HTERT RPE-1 (cell line): ENCODE results near the gene APOBEC3B.
"Not testable (repeated sequence)": the region's sequence is repeated elsewhere in the genome, so short reads cannot be mapped to it uniquely, and the experiment has no call there.

Experiments
- in situ Hi-C: fragments of 300-500 bp; cut with MboI; formaldehyde crosslinking; loops from 4 replicates; pipeline ENCODE4 v1.14.3; 2020; ENCODE audit warnings: low sequenced_read_pairs

The APOBEC3B gene

DNA sequence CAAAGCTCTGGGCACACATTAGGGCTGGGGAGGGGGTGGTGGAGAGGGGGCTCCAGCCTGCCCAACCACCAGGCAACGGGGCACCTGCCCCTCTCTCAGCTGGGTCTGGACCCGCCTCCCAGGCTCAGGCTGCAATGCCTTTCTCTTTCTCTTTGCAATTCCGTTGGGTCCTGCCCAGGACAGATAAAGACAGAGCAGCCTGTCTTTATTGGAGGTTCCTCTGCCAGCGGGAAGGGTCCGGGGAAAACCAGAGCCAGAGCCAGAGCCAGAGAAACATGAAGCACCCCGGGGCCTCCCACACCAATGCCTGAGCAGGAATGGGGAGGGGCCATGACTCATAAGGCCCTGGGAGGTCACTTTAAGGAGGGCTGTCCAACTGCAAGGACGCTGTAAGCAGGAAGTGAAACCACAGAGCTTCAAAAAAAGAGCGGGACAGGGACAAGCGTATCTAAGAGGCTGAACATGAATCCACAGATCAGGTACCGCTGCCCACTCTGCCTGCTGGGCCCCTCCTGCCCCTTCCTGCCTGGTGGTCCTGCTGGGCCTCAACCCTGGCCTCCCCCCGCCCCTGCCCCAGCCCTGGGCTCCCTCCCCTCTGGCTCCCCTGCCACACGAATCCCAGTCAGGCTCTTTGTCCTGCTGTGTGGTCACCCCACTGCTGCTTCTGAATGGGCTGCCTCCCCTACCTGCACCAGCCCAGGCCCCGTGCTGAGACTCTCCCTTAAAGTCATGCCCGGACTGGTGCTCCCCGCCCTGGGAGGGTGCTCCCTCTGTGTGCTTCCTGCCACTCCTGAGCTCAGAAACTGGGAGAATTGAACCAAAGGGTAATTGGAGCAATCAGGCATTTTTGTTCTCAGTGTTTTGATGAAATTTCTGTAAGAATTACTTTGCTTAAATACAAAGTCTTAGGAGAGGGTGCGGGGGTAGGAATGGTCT, at the start of gene APOBEC3B:
TSS of gene APOBEC3B (plus strand) at position 356 of the 936 bp plus-strand sequence. CDS start at position 463, 107 bp downstream.
- in situ Hi-C loops, result no loop called here

DNA sequence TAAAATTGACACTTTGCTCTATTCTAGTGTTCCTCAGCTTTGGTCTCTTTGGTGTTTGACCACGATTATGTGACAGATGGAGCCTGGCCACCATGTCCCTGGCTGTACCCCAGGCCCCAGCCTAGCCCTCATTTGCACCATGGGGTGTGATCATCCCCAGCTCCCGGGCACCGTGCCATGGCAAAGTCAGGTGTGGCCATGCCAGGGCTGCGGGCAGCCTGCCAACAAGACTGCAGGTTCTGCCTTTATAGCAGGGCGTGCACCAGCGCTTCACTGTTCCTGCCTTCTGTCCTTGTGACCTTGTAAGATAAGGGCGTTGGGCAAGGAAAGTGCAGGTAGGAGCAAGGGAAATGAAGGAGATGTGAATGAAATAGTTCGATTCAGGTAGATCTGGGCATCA, 47.1 kb upstream of the APOBEC3B start:
- in situ Hi-C loops, result no loop called here

DNA sequence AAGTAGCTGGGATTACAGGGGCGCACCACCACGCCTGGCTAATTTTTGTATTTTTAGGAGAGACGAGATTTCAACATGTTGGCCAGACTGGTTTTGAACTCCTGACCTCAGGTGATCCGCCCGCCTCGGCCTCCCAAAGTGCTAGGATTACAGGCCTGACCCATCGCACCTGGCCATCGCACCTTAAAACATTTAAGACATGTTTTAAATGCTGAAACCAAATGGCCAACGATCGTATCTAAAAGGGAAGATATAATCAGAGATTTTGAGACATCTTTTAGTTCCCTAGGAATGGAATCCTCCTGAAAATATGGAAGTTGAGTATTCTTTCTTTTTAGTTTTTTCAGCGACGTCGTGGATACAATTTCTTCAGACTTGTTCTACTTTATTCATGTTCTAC, 46.5 kb upstream of the APOBEC3B start:
- in situ Hi-C loops, result no loop called here

DNA sequence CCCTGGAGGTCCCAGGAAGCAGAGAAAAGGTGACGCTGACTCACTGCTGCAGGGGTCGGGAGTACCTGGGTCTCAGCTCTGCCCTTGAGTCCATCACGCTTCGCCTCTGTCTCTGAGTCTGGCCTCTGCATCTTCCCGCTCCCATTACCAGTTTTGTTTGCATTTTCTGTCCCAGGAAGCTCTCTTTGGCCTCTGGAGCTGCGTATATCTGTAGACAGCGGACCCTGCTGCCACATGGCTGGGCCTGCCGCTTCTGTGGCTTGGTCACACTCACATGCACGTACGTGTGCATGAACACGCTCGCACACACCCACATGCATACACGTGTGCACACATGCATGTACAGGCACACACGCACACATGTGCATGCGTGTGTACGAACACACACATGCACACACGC, 45.6 kb upstream of the APOBEC3B start:
- in situ Hi-C loops, result no loop called here

DNA sequence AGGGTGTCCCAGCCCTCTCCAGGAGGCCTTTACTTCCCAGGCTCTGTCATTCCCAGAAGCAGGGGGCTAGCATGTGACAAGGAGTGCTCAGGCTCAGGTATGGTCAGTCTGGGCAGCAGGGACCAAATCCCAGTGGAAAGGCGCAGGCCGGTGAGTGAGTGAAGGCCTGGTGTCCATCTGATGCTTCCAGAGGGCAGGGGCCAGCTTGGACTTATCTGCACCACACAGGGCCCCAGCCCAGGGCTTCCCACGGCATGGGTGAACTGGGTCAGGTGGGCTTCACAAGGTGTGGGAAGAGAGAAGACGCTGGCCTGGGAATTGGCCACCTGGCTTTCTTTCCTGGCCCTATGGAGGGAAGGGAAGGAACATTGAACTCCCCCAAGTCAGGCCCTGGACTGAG, 45.1 kb upstream of the APOBEC3B start:
- in situ Hi-C loops, result no loop called here

DNA sequence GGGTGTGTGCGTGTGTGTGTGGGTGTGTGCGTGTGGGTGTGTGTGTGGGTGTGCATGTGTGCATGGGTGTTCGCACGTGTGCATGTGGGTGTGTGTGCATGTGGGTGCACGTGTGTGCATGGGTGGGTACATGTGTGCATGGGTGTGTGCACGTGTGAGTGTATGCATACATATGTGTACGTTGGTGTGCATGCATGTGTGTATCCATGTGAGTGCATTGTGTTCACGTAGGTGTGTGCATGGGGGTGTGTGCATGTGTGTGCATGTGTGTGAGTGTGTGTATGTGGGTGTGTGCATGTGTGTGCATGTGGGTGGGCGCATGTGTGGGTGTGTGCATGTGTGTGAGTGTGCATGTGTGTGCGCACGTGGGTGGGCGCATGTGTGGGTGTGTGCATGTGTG, 44.6 kb upstream of the APOBEC3B start:
- in situ Hi-C loops, result no loop called here

DNA sequence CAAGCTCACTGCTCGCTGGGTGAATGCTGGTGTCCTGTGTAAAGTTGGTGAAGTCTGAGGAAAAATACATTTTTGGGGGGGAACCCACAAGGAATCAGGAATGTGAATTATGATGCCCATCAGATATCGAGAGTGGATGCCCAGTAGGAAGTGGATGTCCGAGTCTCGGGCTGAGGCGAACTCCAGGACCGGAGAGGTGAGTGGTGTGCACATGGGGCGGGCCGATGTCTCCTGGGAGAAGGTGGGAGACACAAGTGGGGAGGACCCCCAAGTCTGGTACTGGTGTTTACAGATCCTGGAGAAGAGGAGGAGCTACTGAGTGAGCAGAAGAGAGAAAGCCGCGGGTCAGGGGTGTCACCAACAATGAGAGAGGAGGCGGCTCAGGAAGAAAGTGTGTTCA, 43.9 kb upstream of the APOBEC3B start:
- in situ Hi-C loops, result no loop called here

DNA sequence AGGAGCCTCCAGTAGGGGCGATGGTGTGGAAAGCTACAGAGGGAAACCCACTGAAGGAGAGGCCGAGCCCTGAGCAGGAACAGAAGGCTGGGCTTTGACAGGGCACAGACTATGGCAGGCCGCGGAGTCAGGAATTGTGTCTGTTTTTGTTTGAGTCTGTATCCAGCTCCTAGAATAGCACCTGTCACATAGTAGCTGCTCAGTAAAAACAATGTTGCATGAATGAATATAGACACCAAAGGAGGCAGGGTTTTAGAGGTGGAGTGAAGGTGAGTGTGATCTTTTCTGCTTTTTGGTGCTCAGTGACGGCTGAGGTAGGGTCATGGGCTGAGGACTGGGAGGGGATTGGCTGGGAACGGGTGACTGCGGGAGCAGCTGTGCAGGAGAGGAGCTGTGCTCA, 43.2 kb upstream of the APOBEC3B start:
- in situ Hi-C loops, result no loop called here

DNA sequence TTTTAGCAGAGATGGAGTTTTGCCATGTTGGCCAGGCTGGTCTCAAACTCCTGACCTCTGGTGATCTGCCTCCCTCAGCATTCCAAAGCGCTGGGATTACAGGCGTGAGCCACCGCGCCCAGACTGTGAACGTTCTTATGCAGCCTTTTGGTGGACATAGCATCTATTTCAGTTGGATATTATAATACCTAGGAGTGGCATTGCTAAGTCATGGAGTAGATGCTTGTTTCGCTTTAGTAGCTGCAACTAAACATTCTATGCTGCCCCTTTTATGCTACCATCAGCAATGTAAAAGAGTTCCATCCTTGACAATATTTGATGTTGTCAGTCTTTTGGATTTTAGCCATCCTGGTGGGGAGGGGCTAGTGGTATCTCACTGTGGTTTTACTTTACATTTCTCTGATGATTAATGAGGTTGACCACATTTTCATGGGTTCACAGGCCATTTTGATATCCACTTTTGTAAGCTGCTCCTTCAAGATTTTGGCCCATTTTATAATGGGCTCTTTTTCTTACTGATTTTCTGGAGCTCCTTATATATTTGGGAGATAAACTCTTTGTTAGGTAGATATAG, 41.2 kb upstream of the APOBEC3B start:
- in situ Hi-C loops, result no loop called here

DNA sequence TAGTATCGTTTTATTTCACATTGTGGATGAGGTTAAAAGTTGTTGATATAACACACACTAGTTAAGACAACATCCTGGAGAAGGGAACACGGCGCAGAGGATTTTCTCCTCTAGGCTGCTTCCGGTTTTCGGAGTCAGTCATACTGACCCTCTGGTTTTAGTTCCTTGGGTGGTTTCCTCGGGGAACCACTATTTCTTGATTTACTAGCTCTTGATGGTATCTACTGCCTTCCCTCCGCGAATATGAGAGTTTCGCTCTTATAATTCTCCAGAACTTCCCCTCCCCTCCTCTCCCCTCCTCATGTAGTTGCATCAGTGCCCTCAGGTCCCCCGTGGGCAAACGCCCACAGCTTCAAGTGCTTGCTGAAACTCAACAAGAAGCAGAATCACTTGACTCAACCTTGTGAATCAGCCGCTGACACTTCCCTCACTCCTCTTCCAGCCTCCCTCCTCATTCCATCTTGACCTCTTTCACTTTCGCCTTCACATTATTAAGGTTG, 40.6 kb upstream of the APOBEC3B start:
- in situ Hi-C loops, result no loop called here

DNA sequence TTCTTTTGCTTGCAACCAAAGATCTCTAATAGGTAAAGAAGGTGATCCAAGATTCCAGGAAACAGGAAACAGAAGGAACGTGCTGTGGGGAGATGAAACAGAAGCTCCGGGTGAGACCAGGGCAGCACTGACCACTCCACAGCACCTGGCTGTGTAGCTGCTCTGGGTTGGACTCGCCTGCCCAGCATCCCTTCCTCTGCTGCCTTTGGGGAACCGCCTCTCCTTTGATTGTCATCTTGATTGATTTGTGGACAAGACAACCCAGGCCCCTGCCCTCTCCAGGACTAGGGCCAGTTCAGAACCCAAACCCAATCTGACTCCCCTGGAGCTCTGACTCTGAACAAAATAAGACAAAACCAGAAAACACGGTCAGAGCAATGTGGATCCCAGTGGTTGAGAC, 39.4 kb upstream of the APOBEC3B start:
- in situ Hi-C loops, result no loop called here

DNA sequence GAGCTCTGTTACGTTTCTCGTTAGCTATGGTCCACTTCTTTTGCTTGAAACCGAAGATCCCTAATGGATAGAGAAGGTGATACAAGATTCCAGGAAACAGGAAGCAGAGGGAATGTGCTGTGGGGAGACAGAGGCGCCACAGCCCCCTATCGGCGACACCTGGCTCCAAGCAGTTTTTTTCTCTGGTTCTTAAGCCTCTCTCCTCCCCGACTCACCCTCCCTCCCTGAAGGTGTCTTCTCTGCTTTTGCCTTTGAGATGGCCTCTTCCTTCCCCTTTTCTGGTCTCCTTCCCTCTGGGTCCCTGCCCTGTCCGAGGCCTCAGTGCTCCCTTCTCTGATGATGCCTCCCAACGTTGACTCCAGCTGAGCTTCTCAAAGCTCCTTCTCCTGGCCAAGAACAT, 38.9 kb upstream of the APOBEC3B start:
- in situ Hi-C loops, result no loop called here

DNA sequence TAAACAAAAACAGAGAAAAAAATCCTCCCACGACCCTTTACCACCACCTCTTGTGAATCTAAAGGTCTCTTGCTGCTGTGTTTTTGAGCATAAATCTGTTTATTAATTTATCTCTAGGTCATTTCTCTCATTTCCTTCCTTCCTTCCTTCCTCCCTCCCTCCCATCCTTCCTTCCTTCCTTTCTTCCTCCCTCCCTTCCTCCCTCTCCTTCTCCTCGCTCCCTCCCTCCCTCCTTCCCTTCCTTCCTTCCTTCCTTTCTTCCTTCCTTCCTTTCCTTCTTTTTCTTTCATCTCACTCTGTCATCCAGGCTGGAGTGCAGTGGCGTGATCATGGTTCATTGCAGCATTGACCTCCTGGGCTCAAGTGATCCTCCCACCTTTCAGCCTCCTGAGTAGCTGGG, 38.3 kb upstream of the APOBEC3B start:
- in situ Hi-C loops, result no loop called here

DNA sequence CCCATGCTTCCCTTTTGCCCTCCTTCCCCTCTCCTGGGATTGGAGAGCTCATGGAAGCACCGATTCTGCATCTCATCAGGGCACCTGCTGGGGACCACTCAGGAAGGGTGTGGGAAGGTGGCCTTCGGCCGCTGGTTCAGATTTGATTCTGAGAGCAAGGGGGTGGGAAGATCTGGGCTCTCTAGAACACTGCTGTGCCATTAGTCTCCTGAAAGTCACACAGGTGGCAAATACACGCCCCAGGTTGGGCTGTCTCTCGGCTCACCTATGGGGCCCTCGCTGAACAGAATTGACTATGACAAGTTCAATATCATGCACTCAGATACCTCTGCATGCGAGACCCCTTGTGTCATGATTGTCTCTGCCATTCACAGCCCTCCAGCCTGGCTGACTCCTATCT, 37.5 kb upstream of the APOBEC3B start:
- in situ Hi-C loops, result no loop called here

DNA sequence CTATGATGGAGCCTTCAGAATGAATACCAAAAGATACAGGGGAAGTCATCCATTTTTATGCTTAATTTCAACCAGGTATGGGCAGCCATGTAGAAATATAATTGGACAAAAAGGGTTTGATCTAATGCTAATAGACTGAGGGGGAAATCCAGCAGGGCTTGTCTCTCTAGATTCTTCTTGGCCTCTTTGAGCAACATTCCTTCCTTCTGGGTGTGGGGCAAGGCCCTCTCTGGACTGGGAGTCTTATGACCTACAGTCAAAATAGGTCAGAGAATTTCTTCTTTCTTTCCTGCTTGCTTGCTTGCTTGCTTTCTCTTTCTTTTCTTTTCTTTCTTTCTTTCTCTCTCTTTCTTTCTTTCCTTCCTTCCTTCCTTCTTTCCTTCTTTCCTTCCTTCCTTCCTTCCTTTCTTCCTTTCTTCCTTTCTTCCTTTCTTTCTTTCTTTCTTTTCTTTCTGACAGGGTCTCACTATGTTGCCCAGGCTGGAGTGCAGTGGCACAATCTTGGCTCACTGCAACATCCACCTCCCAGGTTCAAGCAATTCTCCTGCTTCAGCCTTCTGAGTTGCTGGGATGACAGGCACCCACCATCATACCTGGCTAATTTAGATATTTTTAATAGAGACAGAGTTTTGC, 36.3 kb upstream of the APOBEC3B start:
- in situ Hi-C loops, result not testable (repeated sequence)

DNA sequence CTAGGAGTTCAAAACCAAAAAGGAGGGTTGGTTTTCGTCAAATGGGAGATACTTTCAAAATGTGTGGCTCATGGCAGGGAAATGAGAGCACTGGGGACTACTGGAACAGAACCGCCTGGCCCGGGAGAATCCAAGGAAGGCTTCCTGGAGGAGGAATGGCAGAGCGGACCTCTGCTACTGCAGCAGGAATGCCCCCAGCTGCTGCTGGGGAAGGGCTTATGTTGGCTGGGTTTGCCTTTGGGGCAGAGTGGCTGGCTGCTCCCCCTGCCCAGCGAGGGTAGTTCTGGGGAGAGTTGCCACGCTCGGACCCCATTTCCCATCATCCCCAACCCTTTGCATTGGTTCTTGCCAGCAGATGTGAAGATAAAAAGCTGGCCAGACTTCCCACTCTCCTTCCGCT, 35.4 kb upstream of the APOBEC3B start:
- in situ Hi-C loops, result no loop called here

DNA sequence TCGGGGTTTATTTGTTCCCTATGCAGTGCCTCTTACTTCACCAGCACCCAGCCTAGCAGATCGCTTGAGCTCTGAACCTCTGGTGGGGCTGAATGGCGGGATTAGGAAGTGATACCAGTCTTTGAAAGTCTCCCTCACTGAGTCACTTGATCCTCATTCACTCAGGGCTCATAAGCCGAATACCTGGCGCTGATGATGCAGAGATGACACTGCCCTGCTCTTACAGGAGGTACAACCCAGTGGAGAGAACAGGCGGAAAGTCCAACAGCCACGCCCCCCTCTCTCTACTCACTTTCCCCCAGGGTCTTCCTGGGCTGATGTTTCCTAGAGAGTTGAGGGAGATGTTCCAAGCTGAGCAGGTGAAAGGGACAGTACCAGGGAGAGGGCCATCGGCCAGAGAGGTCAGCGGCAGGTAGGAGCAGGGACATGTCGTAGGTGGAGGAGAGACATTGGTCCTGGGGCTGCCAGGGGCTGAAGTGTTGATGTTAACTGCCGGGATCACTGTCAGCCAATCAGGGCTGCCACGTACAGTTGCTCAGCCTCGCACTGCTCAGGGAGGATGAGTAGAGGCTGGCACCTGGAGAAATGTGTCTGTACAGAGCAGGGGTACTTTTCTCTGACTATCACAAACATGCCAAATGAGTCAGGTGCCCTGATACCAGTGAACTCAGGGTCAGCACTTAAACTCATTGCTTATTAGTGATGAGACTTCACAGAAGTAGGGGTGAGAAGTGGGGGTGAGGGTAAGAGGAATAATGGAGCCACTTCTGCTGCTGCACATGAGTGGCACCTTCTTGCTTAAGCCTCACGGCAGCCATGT, 34.6 kb upstream of the APOBEC3B start:
- in situ Hi-C loops, result no loop called here

DNA sequence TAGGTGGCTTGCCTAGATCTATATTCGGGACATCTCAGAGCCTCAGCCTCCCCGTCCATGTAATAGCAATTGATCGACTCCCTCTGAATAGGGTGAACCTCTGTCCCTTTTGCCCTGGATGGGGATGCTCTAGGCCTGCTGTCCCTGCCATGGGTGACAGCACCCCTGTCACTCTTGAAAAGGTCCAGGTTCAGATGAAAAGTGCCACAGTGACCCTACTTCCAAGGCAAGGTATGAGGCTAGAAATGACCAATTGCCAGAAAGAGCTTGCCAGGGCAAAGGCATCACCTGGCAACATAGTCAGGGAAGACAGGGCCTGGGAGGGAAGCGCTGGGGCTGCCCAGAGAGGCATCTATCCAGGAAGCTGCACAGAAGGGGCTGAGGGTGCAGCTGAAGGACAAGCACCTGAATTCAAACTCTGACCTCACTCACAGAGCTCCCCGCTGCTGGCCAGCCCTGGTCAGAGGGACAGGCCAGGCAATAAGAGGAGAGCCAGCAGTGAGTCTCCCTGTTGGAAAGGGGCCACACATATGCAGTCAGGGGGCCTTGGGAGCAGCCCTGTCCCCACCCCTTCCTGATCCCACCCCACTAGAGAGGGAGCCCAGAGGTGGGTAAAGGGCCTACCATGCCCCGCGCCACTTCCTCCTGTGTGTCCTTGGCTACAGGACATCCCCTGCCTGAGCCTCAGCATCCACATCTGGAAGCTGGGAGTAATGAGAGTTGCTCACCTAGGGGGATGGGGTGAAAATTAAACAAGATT, 33.8 kb upstream of the APOBEC3B start:
- in situ Hi-C loops, result no loop called here

DNA sequence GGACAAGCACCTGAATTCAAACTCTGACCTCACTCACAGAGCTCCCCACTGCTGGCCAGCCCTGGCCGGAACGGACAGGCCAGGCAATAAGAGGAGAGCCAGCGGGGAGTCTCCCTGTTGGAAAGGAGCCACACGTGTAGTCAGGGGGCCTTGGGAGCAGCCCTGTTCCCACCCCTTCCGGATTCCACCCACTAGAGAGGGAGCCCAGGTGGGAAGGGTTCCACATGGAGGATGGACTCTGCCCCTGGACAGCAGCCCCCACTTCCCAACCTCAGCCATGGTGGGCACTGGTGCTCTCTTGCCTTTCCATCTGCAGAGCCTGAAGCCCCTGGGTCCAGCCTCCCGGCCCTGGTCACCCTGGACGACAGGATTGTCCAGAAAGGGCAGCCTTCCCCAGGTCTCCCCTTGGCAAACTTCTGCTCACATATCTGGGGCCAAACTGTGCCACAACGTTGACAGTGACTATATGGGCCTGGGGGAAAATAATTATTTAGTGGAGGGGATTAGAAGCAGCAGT, 32.2 kb upstream of the APOBEC3B start:
- in situ Hi-C loops, result no loop called here
